LNCaP clone FGC (cell line): ENCODE results near the gene CELF5.
"Not testable (repeated sequence)": the region's sequence is repeated elsewhere in the genome, so short reads cannot be mapped to it uniquely, and the experiment has no call there.

ENCODE experiments used
- DNase-seq: peaks from one replicate; pipeline ENCODE4 v3.0.0-alpha.2; 2011; ENCODE audit warnings: low read depth
- H3K4me3 ChIP-seq: 2 replicates; pipeline ENCODE4 v1.5.1; 2011; ENCODE audit warnings: mild to moderate bottlenecking, low read depth, low read length, control low read depth
- CTCF ChIP-seq: IDR thresholded peaks from 2 replicates; pipeline ENCODE4 v1.5.1; 2012; ENCODE audit warnings: mild to moderate bottlenecking; ENCODE audit not compliant: control insufficient read depth, insufficient read depth; ENCODE audit errors: extremely low read depth

CELF5 gene

GRCh38 chr19:3196064-3196932 is 28.2 kb upstream of the CELF5 start:
- H3K4me3 ChIP-seq = no peak overlapping the region
- no peak for TF ChIP-seq CTCF
- no peak for DNase-seq

- DNase-seq = no peak
- H3K4me3 ChIP-seq = no peak overlapping the region
- TF ChIP-seq CTCF = no peak
Measured at GRCh38 chr19:3196933-3197205, 27.6 kb upstream of the CELF5 start.

- DNase-seq = no peak
- TF ChIP-seq CTCF = no peak
- H3K4me3 ChIP-seq = no peak overlapping the region
Measured at GRCh38 chr19:3198901-3199700, 25.4 kb upstream of the CELF5 start.

- no peak overlapping the region for H3K4me3 ChIP-seq
- DNase-seq = no peak
- no peak for TF ChIP-seq CTCF
Measured at GRCh38 chr19:3201072-3201700, 23.3 kb upstream of the CELF5 start.

GRCh38 chr19:3201911-3202310 is 22.6 kb upstream of the CELF5 start:
- H3K4me3 ChIP-seq = no peak overlapping the region
- no peak for TF ChIP-seq CTCF
- no peak for DNase-seq

GRCh38 chr19:3202346-3202745 is 22.1 kb upstream of the CELF5 start:
- no peak for DNase-seq
- no peak for TF ChIP-seq CTCF
- H3K4me3 ChIP-seq = no peak overlapping the region

- H3K4me3 ChIP-seq, DNase-seq: not testable (repeated sequence)
Measured at GRCh38 chr19:3202895-3203294, 21.6 kb upstream of the CELF5 start.
